ENCODE results near the gene RBM34.
A peak's percentile ranks its signal among the peaks of the same experiment; 100 is the strongest.

Gene RBM34

GRCh38 chr1:235151033-235151432, 10.0 kb downstream of the RBM34 start:
- DNase-seq: no peak

DNA sequence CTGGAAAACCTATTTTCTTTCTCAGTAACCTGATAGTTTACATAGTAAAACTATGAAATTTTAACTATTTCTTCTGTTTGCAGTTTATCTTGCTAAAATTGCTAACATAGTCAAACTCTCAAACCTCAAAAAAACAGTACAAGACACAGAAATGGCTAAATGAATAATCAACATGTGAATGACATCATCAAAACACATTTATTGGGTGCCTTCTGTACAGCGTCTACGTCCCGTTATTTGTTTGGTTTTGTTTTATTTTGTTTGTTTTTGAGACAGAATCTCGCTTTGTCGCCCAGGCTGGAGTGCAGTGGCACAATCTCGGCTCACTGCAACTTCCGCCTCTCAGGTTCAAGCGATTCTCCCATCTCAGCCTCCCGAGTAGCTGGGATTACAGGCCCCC, 11.2 kb downstream of the RBM34 start:
- no peak for DNase-seq

GRCh38 chr1:235147269-235147668, 13.8 kb downstream of the RBM34 start:
- DNase-seq: no peak

- DNase-seq: no peak
Measured at GRCh38 chr1:235145639-235146038, 15.4 kb downstream of the RBM34 start.

DNA sequence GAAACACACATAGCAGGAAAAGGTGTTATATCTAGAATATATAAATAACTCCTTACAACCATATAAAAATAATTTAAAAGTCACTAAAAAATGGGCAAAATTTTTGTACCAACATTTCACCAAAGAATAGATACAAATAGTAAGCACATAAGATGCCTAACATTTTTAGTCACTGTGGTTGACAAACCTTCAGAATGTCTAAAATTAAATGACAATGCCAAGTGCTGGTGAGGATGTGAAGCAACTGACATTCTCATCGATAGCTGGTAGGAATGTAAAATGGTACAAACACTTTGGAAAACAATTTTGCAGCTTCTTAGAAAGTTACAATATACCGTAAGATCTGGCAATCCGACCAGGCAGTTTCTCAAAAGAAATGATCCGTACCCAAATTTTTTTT, 18.1 kb downstream of the RBM34 start:
- no peak for DNase-seq

DNA sequence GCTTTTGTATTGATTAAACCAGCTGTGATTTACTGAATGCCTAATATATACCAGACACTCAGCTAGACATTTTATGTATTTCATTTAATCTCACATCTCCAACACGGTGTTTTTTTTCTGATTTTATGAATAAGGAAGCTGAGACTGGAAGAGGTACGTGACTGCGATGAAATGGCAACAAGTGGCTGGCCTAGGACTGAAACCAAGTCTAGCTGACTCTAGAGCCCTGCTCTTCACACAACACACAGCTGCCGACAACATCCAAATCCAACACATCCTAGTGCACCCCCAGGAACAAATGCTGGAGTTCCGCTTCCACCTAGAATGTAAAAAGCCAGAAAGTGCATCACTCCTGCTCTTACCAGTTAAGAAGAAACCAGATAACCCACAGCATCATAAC, 21.7 kb downstream of the RBM34 start:
- DNase-seq: no peak

GRCh38 chr1:235138821-235139220, 22.2 kb downstream of the RBM34 start:
- DNase-seq: no peak

DNA sequence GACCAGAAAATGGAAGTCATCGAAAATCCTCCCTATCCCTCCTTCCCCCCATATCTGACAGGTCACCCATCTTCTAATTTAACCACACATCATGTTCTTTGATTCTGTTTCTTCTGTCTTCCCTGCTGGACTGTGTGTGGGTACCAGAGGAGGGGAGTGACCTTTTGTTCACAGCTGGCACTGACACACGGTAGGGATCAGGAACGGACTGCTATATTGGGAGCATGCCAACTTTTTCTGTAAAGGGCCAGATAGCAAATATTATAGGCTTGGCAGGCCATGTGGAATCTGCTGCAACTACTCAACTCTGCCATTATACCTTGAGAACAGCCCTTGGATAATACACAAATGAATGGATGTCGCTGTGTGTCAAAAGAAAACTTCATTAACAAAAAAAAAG, 24.9 kb downstream of the RBM34 start:
- DNase-seq: no peak

- DNase-seq: no peak
Measured at GRCh38 chr1:235134171-235134570, 26.9 kb downstream of the RBM34 start.

- no peak for DNase-seq
Measured at GRCh38 chr1:235133086-235133485, 28.0 kb downstream of the RBM34 start.

- DNase-seq: no peak
Measured at GRCh38 chr1:235131961-235132360, 29.1 kb downstream of the RBM34 start.

DNA sequence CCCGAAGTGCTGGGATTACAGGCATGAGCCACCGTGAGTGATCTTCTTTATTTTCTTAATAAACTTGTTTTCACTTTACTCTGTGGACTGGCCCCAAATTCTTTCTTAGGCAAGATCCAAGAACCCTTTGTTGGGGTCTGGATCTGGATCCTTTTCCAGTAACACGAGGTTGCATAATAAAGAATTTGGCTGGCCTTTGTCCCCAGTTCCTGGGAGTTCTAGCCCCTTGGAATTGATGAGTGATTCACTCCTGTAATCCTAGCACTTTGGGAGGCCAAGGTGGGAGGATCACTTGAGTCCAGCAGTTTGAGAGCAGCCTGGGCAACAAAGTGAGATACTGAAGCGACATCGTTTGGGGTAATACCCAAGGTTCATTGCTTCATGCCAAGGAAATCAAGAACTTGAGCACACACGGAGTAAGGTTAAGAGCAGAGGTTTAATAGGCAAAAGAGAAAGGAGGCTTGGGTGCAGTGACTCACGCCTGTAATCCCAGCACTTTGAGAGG, 30.2 kb downstream of the RBM34 start:
- DNase-seq: no peak

DNA sequence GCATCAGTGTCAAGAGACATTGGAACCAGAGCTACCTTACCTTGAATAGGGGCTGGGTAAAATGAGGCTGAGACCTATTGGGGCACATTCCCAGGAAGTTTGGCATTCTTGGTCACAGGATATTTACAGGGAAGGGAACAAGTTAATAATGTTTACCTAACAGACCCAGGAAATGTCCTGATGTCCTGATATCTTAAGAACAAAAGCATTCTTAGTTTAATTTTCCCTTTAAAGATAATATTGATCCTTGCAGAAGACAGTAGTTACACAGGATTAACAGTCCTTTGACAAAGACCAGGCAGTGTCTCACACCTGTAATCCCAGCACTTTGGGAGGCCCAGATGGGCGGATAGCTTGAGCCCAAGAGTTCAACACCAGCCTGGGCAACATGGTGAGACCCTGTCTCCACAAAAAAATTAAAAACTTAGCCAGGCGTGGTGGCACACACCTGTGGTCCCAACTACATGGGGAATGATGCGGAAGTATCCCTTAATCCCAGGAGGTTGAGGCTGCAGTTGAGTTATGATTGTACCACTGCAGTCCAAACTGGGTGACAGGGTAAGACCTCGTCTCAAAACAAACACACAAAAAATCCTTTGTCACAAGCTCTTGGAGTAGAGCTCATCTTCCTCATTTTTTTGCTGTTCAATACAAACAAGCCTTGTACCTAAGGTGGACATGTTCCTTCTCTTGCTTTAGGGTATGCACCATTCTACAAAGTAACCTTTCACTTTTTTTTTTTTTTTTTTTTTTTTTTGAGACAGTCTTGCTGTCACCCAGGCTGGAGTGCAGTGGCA, 31.1 kb downstream of the RBM34 start:
- DNase-seq: no peak

DNA sequence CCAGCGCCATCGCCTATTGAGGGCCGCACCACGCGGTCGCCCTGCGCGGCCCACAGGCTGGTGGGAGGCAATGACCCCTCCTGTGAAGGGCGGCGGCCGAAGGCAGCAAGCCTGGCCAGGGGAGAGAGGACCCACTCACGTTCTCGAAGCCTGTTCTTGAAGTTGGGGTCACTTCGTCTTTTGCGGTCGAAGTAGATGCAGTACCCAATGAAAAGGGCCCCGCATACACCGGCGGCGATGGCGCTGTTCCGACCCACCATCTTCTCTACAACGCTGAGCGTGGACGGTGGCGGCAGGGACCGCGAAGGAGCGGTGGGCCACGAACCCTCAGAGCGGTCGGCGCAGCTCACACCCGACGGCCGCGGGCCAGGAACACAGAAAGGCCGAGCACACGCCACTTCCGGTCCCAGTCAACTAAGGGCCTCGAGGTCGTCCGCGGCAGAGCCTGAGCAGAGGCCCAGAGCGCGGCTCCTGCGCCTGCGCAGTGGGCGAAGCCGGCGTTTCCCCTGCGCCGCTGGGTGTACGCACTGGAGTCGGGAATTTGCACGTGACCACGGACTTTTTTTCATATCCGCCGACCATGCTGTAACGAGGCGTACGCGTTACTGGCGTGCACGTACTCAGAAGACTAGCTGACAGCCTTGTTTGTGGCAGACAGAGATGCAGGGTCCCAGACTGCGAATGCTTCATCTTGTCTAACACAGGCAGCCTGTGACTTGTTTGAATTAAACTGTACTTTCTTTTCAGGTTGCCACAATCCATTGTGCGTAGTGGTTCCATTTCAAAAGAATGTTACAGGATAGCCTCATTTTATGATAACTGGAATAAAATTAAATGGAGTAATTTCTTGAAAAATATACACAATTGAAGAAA, 32.4 kb downstream of the RBM34 start, which contains the start of gene TOMM20:
TOMM20 (minus strand) TSS at position 382 of the 873 bp plus-strand sequence; CDS start at position 260, 122 bp downstream.
- DNase-seq: peak; percentile 99

GRCh38 chr1:235127732-235128455, 33.2 kb downstream of the RBM34 start:
- peak; percentile 39 for DNase-seq

DNA sequence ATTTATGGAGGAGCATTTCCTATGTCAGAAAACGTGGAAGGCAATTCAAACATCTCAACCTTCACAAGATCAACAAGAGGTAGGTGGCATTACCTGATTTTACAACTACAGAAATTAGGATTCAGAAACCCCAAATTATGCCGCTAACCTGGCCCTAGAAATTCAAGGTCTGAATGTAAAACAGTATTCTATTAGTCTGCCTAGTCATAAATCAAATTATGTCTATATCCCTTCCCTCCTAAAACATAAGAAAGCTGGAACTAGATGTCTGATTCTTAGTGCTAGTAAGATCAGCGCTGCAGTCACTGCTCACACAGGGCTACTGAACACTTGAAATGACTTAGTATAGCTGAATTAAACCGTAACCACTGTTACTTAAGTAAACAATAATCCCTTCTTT, 33.8 kb downstream of the RBM34 start:
- DNase-seq: peak; percentile 39

DNA sequence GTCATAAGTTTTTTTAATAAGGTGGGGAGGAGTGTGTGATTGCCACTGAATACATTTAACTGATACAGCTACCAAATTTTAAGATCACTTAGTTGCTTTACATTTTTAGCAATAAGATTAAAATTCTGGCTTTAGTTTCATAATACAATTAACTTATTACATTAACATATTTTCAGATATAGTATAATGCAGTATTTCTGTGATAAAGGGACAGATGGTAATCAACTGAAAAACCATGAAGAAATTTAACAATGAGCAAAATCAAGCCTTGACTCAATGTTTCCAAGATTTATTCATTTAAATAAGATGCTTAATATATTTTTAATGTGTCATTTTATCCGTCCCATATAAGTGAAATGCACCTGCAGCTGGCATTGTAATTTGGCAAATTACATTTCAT, 36.4 kb downstream of the RBM34 start:
- DNase-seq: no peak

- no peak for DNase-seq
Measured at GRCh38 chr1:235124111-235124510, 36.9 kb downstream of the RBM34 start.

DNA sequence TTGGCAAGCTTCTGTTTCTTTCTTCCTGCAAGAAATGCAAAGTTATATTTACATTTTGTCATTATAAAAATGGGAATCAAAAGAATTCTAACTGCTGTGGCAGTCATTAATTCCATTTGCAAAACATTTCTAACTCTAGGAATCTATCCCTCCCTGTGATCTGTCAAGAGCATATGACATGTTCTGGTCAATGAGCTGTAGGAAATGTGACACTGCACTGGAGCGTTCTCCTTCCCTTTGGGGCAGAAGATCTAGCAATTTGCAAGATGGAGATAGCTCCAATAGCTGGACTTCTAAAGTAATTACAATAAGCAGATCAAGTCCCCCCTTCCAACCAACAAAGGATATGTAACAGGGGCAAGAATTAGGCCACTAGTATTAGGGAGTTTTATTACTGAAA, 38.7 kb downstream of the RBM34 start:
- peak; percentile 12 for DNase-seq

- DNase-seq: no peak
Measured at GRCh38 chr1:235113183-235113917, 47.7 kb downstream of the RBM34 start.

DNA sequence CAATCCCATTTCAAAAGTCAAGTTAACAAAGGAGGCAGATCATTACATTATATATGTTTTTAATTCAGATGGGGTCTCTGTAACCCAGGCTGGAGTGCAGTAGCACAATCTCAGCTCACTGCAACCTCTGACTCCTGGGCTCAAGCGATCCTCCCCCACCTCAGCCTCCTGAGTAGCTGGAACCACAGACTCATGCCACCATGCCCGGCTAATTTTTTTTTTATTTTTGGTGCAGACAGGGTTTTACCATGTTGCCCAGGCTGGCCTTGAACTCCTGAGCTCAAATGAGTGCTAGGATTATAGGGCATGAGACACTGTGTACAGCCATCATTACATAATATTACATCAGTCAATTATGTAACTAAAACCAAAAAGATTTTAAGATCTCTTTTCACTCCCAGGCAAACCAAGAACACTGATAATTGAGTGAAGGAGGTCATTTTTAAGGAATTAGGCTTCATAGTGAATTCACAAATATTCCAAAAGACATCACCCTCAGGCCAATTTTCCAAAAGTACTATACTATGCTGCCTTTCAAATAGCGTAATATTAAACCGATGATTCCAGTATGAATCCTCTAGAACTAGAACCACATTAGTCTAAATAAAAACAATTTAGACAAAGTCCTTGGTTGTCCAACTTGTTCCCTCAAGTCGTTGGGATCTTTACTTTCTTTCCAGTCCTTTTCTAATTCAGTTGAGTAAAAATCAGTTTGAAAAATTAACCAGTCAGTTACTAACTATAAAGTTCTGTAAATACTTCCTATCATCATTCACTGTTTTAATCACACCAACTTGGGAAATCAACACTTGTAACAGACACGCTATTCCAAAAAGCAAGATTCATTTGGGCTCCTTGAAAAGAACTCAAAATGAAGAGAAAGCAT, 48.5 kb downstream of the RBM34 start:
- DNase-seq: no peak

Measured in DMS53 (cell line).